Measurements from ENCODE around the gene CYP26B1. TPM values are rescaled to one million over a fixed set of nuclear protein-coding genes. Genes with fewer than 3 reads are reported as not detected.
"Not testable (repeated sequence)": the region's sequence is repeated elsewhere in the genome, so short reads cannot be mapped to it uniquely, and the experiment has no call there.

The CYP26B1 gene
- total and polyA plus RNA-seq, 2 experiments from 2014 or later: 3.9 to 6.5 TPM

- H3K79me2 ChIP-seq: no peaks in the 10 kb centered on the region
- no peaks in the 10 kb centered on the region for H3K9me2 ChIP-seq (replicated peaks; ENCODE audit: insufficient read depth)
- no peaks in the 10 kb centered on the region for H3K36me3 ChIP-seq (replicated peaks; ENCODE audit: insufficient read depth, low read depth)
- no peak overlapping the region for H3K4me2 ChIP-seq
- no peak overlapping the region for H2AFZ ChIP-seq
- H4K20me1 ChIP-seq (ENCODE audit: insufficient read depth, poor library complexity, severe bottlenecking): no peaks in the 10 kb centered on the region
- WGBS (ENCODE audit: low lambda C conversion rate, missing lambda C conversion rate): 91% methylated on average over 8 of the region's 8 CpGs
- H3K4me3 ChIP-seq: no peak overlapping the region
- no peak for DNase-seq (ENCODE audit: low spot score)
- H3K9me3 ChIP-seq (ENCODE audit: low read depth): no peaks in the 10 kb centered on the region
- no peaks in the 10 kb centered on the region for H3K27me3 ChIP-seq
- H3K27ac ChIP-seq: no peak overlapping the region
- no peaks in the 10 kb centered on the region for H3K4me1 ChIP-seq (ENCODE audit: insufficient read depth)
- TF ChIP-seq EZH2 (IDR thresholded peaks at IDR 0.05; ENCODE audit: borderline replicate concordance) (no peak), EZH2phosphoT487 (IDR thresholded peaks at IDR 0.05; ENCODE audit: low read depth, severe bottlenecking, unreplicated experiment) (no peak), CTCF (IDR thresholded peaks at IDR 0.05; ENCODE audit: poor library complexity) (no peak)
Measured at GRCh38 chr2:72090271-72090720, 57.4 kb downstream of the CYP26B1 start.

- Histone ChIP-seq H3K27me3 (no peaks in the 10 kb centered on the region), H3K36me3 (replicated peaks; ENCODE audit: insufficient read depth, low read depth) (no peaks in the 10 kb centered on the region), H3K9me2 (replicated peaks; ENCODE audit: insufficient read depth) (no peaks in the 10 kb centered on the region), H3K79me2 (no peaks in the 10 kb centered on the region), H3K4me3 (no peak overlapping the region), H3K9me3 (ENCODE audit: low read depth) (no peaks in the 10 kb centered on the region), H3K27ac (no peak overlapping the region), H2AFZ (no peak overlapping the region), H3K4me1 (ENCODE audit: insufficient read depth) (no peaks in the 10 kb centered on the region), H4K20me1 (ENCODE audit: insufficient read depth, poor library complexity, severe bottlenecking) (no peaks in the 10 kb centered on the region), H3K4me2 (no peak overlapping the region)
- no peak for TF ChIP-seq CTCF (IDR thresholded peaks at IDR 0.05; ENCODE audit: poor library complexity)
- TF ChIP-seq EZH2 (IDR thresholded peaks at IDR 0.05; ENCODE audit: borderline replicate concordance): no peak
- TF ChIP-seq EZH2phosphoT487 (IDR thresholded peaks at IDR 0.05; ENCODE audit: low read depth, severe bottlenecking, unreplicated experiment): no peak
- WGBS (ENCODE audit: low lambda C conversion rate, missing lambda C conversion rate): 93% methylated on average over 13 of the region's 13 CpGs
- no peak for DNase-seq (ENCODE audit: low spot score)
Measured at GRCh38 chr2:72089537-72089936, 58.1 kb downstream of the CYP26B1 start.

- DNase-seq (ENCODE audit: low spot score): no peak
- H3K4me2 ChIP-seq: no peak overlapping the region
- TF ChIP-seq EZH2phosphoT487 (IDR thresholded peaks at IDR 0.05; ENCODE audit: low read depth, severe bottlenecking, unreplicated experiment) (no peak), EZH2 (IDR thresholded peaks at IDR 0.05; ENCODE audit: borderline replicate concordance) (no peak), CTCF (IDR thresholded peaks at IDR 0.05; ENCODE audit: poor library complexity) (no peak)
- WGBS (ENCODE audit: low lambda C conversion rate, missing lambda C conversion rate): 94% methylated on average over 3 of the region's 4 CpGs
- H3K9me3 ChIP-seq (ENCODE audit: low read depth): no peaks in the 10 kb centered on the region
- H3K27me3 ChIP-seq: no peaks in the 10 kb centered on the region
- H3K79me2 ChIP-seq: no peaks in the 10 kb centered on the region
- peaks cover 2% of the 10 kb centered on the region for H3K4me1 ChIP-seq (ENCODE audit: insufficient read depth)
- no peaks in the 10 kb centered on the region for H4K20me1 ChIP-seq (ENCODE audit: insufficient read depth, poor library complexity, severe bottlenecking)
- H3K36me3 ChIP-seq (replicated peaks; ENCODE audit: insufficient read depth, low read depth): no peaks in the 10 kb centered on the region
- H3K4me3 ChIP-seq: no peak overlapping the region
- no peaks in the 10 kb centered on the region for H3K9me2 ChIP-seq (replicated peaks; ENCODE audit: insufficient read depth)
- no peak overlapping the region for H3K27ac ChIP-seq
- H2AFZ ChIP-seq: no peak overlapping the region
Measured at GRCh38 chr2:72089028-72089427, 58.6 kb downstream of the CYP26B1 start.

- not testable (repeated sequence) for H3K4me2 ChIP-seq; H2AFZ ChIP-seq; H3K9me3 ChIP-seq (ENCODE audit: low read depth); H3K4me1 ChIP-seq (ENCODE audit: insufficient read depth); H4K20me1 ChIP-seq (ENCODE audit: insufficient read depth, poor library complexity, severe bottlenecking); H3K79me2 ChIP-seq; H3K9me2 ChIP-seq (replicated peaks; ENCODE audit: insufficient read depth); DNase-seq (ENCODE audit: low spot score); H3K27ac ChIP-seq; H3K27me3 ChIP-seq; H3K36me3 ChIP-seq (replicated peaks; ENCODE audit: insufficient read depth, low read depth); H3K4me3 ChIP-seq
- WGBS (ENCODE audit: low lambda C conversion rate, missing lambda C conversion rate): 90% methylated on average over 20 of the region's 41 CpGs
Measured at GRCh38 chr2:72086871-72087633, 60.6 kb downstream of the CYP26B1 start.
